HEK293 (cell line): Measurements from ENCODE around the gene ZNF423.

Experiments
- CTCF ChIA-PET: fragments of 350-600 bp; formaldehyde crosslinking; extraction: SDS; loops from one replicate; lab custom pipeline; 2021; ENCODE audit warnings: antibody characterized with exemption; lab: Yijun Ruan, JAX
- POLR2A ChIA-PET: fragments of 300-600 bp; formaldehyde crosslinking; extraction: SDS; loops from one replicate; lab custom pipeline; 2020; ENCODE audit warnings: antibody characterized with exemption, inconsistent platforms; lab: Yijun Ruan, JAX
- H3K27ac ChIP-seq: fragments of 200-500 bp; sonication (Bioruptor generic); 2 replicates; pipeline ENCODE4 v1.5.1; 2014; ENCODE audit warnings: low read depth, low read length, control low read depth, inconsistent platforms; ENCODE audit errors: extremely low read depth
- H3K36me3 ChIP-seq, 2 experiments: fragments of 200-500 bp in 1 of 2; sonication (Bioruptor generic) in 1 of 2; 1 replicate in 1 of 2; 2 replicates in 1 of 2; pipeline ENCODE4 v1.5.1; 2014 to 2017; ENCODE audit warnings: inconsistent platforms in 2 of 2, low read length in 2 of 2; ENCODE audit not compliant: control insufficient read depth in 2 of 2, insufficient read depth in 1 of 2
- H3K4me1 ChIP-seq: fragments of 200-500 bp; sonication (Bioruptor generic); 2 replicates; pipeline ENCODE4 v1.5.1; 2014; ENCODE audit warnings: mild to moderate bottlenecking, low read length, inconsistent platforms; ENCODE audit not compliant: control insufficient read depth, insufficient read depth
- H3K4me3 ChIP-seq: 2 replicates; pipeline ENCODE4 v1.5.1; 2011; ENCODE audit warnings: low read depth, mild to moderate bottlenecking, control low read depth, low read length, moderate library complexity
- H3K9me3 ChIP-seq: fragments of 200-500 bp; sonication (Bioruptor generic); 2 replicates; pipeline ENCODE4 v1.5.1; 2014; ENCODE audit warnings: low read depth, low read length, inconsistent platforms; ENCODE audit not compliant: control insufficient read depth, insufficient read depth
- EGR2 ChIP-seq: fragments of 450-650 bp; formaldehyde crosslinking; IDR thresholded peaks from 2 replicates; pipeline ENCODE4 v1.5.1; 2016; ENCODE audit warnings: low read depth, missing biosample characterization, missing genetic modification characterization
- GLIS1 ChIP-seq: fragments of 450-650 bp; formaldehyde crosslinking; IDR thresholded peaks from 2 replicates; pipeline ENCODE4 v1.5.1; 2016; ENCODE audit warnings: missing biosample characterization, missing genetic modification characterization
- MEIS1 ChIP-seq: sonication (generic); formaldehyde crosslinking; IDR thresholded peaks from 2 replicates; pipeline ENCODE4 v1.8.1; 2022; ENCODE audit warnings: missing genetic modification reagents, mild to moderate bottlenecking, borderline replicate concordance
- PRDM1 ChIP-seq: fragments of 450-650 bp; formaldehyde crosslinking; IDR thresholded peaks from 2 replicates; pipeline ENCODE4; 2016; ENCODE audit warnings: missing biosample characterization, missing genetic modification characterization
- ZBTB21 ChIP-seq: fragments of 450-650 bp; formaldehyde crosslinking; IDR thresholded peaks from 2 replicates; pipeline ENCODE4 v1.5.1; 2017; ENCODE audit warnings: missing biosample characterization, missing genetic modification characterization
- ZNF132 ChIP-seq: fragments of 450-650 bp; formaldehyde crosslinking; IDR thresholded peaks from 2 replicates; pipeline ENCODE4 v1.5.1; 2017; ENCODE audit warnings: missing biosample characterization, missing genetic modification characterization, borderline replicate concordance
- ZNF157 ChIP-seq: fragments of 450-650 bp; formaldehyde crosslinking; IDR thresholded peaks from 2 replicates; pipeline ENCODE4 v1.5.1; 2016; ENCODE audit warnings: missing biosample characterization, missing genetic modification characterization
- ZNF169 ChIP-seq: fragments of 450-650 bp; formaldehyde crosslinking; IDR thresholded peaks from 2 replicates; pipeline ENCODE4 v1.5.1; 2016; ENCODE audit warnings: missing biosample characterization, missing genetic modification characterization
- ZNF211 ChIP-seq: fragments of 450-650 bp; formaldehyde crosslinking; IDR thresholded peaks from 2 replicates; pipeline ENCODE4 v1.5.1; 2016; ENCODE audit warnings: low read depth, missing biosample characterization, missing genetic modification characterization
- ZNF292 ChIP-seq: fragments of 450-650 bp; formaldehyde crosslinking; IDR thresholded peaks from 2 replicates; pipeline ENCODE4 v1.5.1; 2016; ENCODE audit warnings: low read depth, missing biosample characterization, missing genetic modification characterization, borderline replicate concordance
- ZNF473 ChIP-seq: fragments of 450-650 bp; formaldehyde crosslinking; IDR thresholded peaks from 2 replicates; pipeline ENCODE4 v1.5.1; 2017; ENCODE audit warnings: missing biosample characterization, missing genetic modification characterization
- ZNF530 ChIP-seq: fragments of 450-650 bp; formaldehyde crosslinking; IDR thresholded peaks from 2 replicates; pipeline ENCODE4 v1.5.1; 2016; ENCODE audit warnings: low read depth, missing biosample characterization, missing genetic modification characterization
- ZNF571 ChIP-seq: fragments of 450-650 bp; formaldehyde crosslinking; IDR thresholded peaks from 2 replicates; pipeline ENCODE4 v1.5.0; 2017; ENCODE audit warnings: missing biosample characterization, missing genetic modification characterization
- ZNF610 ChIP-seq: fragments of 450-650 bp; formaldehyde crosslinking; IDR thresholded peaks from 2 replicates; pipeline ENCODE4 v1.5.1; 2016; ENCODE audit warnings: missing biosample characterization, missing genetic modification characterization, borderline replicate concordance
- ZNF776 ChIP-seq: fragments of 450-650 bp; formaldehyde crosslinking; IDR thresholded peaks from 2 replicates; pipeline ENCODE4 v1.5.0; 2017; ENCODE audit warnings: missing biosample characterization, missing genetic modification characterization, borderline replicate concordance
- TF ChIP-seq, protein P1 (sequence below): fragments of 450-650 bp; formaldehyde crosslinking; IDR thresholded peaks from 2 replicates; pipeline ENCODE4 v1.5.1; 2016; ENCODE audit warnings: missing biosample characterization, missing genetic modification characterization
- TF ChIP-seq, protein P2 (sequence below): fragments of 450-650 bp; formaldehyde crosslinking; IDR thresholded peaks from 2 replicates; pipeline ENCODE4 v1.5.1; 2017; ENCODE audit warnings: missing biosample characterization, missing genetic modification characterization
- TF ChIP-seq, protein P3 (sequence below): fragments of 450-650 bp; formaldehyde crosslinking; conservative IDR thresholded peaks from 2 replicates; pipeline ENCODE4 v1.5.1; 2016; ENCODE audit warnings: low read depth, missing biosample characterization, missing genetic modification characterization
- TF ChIP-seq, protein P4 (sequence below): fragments of 450-650 bp; formaldehyde crosslinking; IDR thresholded peaks from 2 replicates; pipeline ENCODE4 v1.5.1; 2016; ENCODE audit warnings: missing biosample characterization, missing genetic modification characterization

ZNF423 gene

DNA sequence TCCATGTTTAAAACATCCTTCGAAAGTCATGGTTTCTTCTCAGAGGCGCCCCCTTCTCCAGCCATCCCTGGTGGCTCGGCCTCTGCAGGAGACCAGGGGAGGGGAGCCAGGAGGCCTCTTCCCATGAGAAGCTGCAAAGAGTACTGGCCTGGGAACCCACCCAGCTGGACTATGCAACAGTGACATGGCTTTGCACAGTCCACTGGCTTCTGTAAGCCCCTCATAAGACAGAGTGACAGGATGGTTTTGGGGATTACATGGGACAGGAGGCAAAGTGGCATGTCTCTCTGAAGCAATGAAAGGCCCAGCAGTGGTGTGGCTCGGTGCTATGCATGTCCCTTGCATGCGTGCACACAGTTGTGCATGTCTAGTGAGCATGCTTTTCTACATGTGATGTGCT, 382.8 kb downstream of the ZNF423 start (continued):
- TF ChIP-seq GLIS1 (tag by site-specific recombination) (no peak), ZBTB21 (tag by site-specific recombination) (no peak)
- TF ChIP-seq, protein P1, sequence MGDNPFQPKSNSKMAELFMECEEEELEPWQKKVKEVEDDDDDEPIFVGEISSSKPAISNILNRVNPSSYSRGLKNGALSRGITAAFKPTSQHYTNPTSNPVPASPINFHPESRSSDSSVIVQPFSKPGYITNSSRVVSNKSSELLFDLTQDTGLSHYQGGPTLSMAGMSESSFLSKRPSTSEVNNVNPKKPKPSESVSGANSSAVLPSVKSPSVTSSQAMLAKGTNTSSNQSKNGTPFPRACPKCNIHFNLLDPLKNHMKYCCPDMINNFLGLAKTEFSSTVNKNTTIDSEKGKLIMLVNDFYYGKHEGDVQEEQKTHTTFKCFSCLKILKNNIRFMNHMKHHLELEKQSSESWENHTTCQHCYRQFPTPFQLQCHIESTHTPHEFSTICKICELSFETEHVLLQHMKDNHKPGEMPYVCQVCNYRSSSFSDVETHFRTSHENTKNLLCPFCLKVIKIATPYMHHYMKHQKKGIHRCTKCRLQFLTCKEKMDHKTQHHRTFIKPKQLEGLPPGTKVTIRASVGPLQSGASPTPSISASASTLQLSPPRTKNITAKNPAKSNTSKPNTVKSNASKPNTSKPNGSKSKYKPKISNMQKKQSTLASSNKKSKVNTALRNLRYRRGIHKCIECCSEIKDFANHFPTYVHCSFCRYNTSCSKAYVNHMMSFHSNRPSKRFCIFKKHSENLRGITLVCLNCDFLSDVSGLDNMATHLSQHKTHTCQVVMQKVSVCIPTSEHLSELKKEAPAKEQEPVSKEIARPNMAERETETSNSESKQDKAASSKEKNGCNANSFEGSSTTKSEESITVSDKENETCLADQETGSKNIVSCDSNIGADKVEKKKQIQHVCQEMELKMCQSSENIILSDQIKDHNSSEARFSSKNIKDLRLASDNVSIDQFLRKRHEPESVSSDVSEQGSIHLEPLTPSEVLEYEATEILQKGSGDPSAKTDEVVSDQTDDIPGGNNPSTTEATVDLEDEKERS (tag by site-specific recombination), result no peak

DNA sequence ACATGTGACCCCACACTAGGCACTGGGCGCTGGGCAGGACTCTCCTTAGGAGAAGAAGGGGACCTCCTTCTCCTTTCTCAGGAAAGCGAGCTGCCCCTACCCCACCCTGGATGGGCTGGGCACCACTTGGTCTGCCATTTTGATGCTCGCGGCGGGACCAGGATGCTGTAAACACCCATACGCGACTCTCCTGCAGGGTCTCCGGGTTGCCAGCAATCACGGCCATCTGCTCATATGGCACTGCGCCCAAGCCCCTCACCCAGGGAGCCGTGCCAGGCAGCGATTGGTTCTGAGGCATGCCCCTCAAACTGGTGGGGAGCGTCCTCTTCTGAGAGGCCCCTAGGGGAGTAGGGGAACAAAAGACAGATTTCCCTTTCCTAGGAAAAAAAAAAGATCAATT, 383.3 kb downstream of the ZNF423 start:
- CTCF ChIA-PET, result interaction anchor here (0.7 kb wide), 1 partner anchor 1107 kb away, joined by 3 read pairs; no protein-coding TSS in a partner anchor
- POLR2A ChIA-PET, result no interaction called here

More for the DNA sequence above, 383.3 kb downstream of the ZNF423 start:
- Histone ChIP-seq H3K4me3 (no peak overlapping the region), H3K9me3 (no peaks in the 10 kb centered on the region), H3K36me3 (no peaks in the 10 kb centered on the region), H3K27ac (no peak overlapping the region), H3K4me1 (no peaks in the 10 kb centered on the region)
- TF ChIP-seq EGR2 (tag by site-specific recombination), result no peak
- TF ChIP-seq ZNF169 (tag by site-specific recombination), result no peak
- TF ChIP-seq ZNF571 (tag by site-specific recombination), result no peak
- no peak for TF ChIP-seq ZNF473 (tag by site-specific recombination)
- TF ChIP-seq PRDM1 (tag by site-specific recombination), result no peak
- TF ChIP-seq ZNF211 (tag by site-specific recombination), result no peak
- no peak for TF ChIP-seq ZNF610 (tag by site-specific recombination)
- TF ChIP-seq ZNF530 (tag by site-specific recombination), result no peak
- TF ChIP-seq, protein P2, sequence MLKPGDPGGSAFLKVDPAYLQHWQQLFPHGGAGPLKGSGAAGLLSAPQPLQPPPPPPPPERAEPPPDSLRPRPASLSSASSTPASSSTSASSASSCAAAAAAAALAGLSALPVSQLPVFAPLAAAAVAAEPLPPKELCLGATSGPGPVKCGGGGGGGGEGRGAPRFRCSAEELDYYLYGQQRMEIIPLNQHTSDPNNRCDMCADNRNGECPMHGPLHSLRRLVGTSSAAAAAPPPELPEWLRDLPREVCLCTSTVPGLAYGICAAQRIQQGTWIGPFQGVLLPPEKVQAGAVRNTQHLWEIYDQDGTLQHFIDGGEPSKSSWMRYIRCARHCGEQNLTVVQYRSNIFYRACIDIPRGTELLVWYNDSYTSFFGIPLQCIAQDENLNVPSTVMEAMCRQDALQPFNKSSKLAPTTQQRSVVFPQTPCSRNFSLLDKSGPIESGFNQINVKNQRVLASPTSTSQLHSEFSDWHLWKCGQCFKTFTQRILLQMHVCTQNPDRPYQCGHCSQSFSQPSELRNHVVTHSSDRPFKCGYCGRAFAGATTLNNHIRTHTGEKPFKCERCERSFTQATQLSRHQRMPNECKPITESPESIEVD (tag by site-specific recombination), result no peak
- no peak for TF ChIP-seq ZNF132 (tag by site-specific recombination)
- no peak for TF ChIP-seq MEIS1
- no peak for TF ChIP-seq GLIS1 (tag by site-specific recombination)
- TF ChIP-seq, protein P3, sequence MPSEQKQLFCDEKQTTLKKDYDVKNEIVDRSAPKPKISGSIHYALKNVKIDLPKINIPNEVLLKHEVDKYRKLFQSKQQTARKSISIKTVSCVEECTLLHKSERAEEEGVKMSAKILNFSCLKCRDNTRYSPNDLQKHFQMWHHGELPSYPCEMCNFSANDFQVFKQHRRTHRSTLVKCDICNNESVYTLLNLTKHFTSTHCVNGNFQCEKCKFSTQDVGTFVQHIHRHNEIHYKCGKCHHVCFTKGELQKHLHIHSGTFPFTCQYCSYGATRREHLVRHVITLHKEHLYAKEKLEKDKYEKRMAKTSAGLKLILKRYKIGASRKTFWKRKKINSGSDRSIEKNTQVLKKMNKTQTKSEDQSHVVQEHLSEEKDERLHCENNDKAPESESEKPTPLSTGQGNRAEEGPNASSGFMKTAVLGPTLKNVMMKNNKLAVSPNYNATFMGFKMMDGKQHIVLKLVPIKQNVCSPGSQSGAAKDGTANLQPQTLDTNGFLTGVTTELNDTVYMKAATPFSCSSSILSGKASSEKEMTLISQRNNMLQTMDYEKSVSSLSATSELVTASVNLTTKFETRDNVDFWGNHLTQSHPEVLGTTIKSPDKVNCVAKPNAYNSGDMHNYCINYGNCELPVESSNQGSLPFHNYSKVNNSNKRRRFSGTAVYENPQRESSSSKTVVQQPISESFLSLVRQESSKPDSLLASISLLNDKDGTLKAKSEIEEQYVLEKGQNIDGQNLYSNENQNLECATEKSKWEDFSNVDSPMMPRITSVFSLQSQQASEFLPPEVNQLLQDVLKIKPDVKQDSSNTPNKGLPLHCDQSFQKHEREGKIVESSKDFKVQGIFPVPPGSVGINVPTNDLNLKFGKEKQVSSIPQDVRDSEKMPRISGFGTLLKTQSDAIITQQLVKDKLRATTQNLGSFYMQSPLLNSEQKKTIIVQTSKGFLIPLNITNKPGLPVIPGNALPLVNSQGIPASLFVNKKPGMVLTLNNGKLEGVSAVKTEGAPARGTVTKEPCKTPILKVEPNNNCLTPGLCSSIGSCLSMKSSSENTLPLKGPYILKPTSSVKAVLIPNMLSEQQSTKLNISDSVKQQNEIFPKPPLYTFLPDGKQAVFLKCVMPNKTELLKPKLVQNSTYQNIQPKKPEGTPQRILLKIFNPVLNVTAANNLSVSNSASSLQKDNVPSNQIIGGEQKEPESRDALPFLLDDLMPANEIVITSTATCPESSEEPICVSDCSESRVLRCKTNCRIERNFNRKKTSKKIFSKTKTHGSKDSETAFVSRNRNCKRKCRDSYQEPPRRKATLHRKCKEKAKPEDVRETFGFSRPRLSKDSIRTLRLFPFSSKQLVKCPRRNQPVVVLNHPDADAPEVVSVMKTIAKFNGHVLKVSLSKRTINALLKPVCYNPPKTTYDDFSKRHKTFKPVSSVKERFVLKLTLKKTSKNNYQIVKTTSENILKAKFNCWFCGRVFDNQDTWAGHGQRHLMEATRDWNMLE (tag by site-specific recombination), result no peak
- no peak for TF ChIP-seq ZNF292 (tag by site-specific recombination)
- TF ChIP-seq, protein P4, sequence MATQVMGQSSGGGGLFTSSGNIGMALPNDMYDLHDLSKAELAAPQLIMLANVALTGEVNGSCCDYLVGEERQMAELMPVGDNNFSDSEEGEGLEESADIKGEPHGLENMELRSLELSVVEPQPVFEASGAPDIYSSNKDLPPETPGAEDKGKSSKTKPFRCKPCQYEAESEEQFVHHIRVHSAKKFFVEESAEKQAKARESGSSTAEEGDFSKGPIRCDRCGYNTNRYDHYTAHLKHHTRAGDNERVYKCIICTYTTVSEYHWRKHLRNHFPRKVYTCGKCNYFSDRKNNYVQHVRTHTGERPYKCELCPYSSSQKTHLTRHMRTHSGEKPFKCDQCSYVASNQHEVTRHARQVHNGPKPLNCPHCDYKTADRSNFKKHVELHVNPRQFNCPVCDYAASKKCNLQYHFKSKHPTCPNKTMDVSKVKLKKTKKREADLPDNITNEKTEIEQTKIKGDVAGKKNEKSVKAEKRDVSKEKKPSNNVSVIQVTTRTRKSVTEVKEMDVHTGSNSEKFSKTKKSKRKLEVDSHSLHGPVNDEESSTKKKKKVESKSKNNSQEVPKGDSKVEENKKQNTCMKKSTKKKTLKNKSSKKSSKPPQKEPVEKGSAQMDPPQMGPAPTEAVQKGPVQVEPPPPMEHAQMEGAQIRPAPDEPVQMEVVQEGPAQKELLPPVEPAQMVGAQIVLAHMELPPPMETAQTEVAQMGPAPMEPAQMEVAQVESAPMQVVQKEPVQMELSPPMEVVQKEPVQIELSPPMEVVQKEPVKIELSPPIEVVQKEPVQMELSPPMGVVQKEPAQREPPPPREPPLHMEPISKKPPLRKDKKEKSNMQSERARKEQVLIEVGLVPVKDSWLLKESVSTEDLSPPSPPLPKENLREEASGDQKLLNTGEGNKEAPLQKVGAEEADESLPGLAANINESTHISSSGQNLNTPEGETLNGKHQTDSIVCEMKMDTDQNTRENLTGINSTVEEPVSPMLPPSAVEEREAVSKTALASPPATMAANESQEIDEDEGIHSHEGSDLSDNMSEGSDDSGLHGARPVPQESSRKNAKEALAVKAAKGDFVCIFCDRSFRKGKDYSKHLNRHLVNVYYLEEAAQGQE, result no peak
- no peak for TF ChIP-seq ZNF157 (tag by site-specific recombination)
- TF ChIP-seq ZNF776 (tag by site-specific recombination), result no peak
